CD4-positive, alpha-beta T cell treated with Interleukin-15 for 4 hours (primary cell): ENCODE results near the gene HM13.
"Not testable (repeated sequence)": the region's sequence is repeated elsewhere in the genome, so short reads cannot be mapped to it uniquely, and the experiment has no call there.

ENCODE experiments used
- DNase-seq: peaks from one replicate; pipeline ENCODE4 v3.0.0-alpha.2; 2020; ENCODE audit warnings: low spot score

The HM13 gene

GRCh38 chr20:31543966-31544598 is 29.8 kb downstream of the HM13 start:
- no peak for DNase-seq

DNA sequence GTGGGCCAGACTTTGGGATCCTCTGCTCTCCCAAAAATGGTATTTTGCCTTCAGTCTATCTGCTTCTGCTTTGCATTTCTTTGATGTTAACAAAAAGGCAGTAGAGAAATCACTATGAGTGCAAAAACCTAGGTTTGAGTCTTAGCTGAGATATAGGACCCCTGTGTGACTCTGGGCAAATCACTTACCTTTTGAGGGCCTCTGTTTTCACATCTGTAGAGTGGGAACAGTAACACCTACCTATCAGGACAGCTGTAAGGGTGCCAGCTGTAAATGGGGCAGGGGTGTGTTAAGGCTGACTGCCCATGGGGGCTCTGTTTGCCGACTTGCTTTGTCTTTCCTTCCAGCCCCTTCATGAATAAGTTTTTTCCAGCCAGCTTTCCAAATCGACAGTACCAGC is 30.4 kb downstream of the HM13 start:
- no peak for DNase-seq

DNA sequence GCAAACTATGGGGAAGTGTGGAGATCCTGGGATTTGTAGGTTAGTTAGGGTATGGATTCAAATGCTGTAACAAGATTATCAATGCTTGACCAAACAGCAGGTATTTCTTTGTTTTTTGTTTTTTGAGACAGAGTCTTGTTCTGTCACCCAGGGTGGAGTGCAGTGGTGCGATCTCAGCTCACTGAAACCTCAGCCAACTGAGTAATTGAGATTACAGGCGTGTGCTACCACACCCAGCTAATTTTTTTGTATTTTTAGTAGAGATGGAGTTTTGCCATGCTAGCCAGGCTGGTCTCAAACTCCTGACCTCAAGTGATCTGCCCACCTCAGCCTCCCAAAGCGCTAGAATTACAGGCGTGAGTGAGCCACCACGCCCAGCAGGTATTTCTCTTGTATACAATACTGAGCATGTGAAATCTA is 31.4 kb downstream of the HM13 start:
- DNase-seq = not testable (repeated sequence)

GRCh38 chr20:31547017-31547675 is 32.9 kb downstream of the HM13 start:
- DNase-seq = peak; percentile 80

- DNase-seq = no peak
These were observed 33.6 kb downstream of the HM13 start for GRCh38 chr20:31547720-31548298.

- DNase-seq = no peak
These were observed 34.7 kb downstream of the HM13 start for GRCh38 chr20:31548820-31549512.

DNA sequence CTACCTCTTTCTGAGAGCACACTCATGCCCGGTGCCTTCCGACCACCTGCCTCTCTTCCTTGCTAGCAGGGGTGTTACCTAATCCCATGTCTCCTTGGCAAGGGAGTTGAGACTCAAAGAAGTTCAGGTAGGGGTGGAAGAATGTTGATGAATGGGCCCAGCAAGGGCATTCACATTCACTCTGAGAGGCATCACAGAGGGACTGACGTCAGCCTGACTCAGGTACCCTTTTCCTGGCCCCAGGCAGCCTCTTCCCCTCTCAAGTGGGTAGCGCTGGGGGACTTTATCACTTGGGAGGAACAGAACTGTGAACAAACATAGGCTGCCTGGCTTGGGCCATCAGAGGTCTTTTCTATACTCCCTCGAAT is 35.3 kb downstream of the HM13 start:
- no peak for DNase-seq

GRCh38 chr20:31550099-31550498 is 35.9 kb downstream of the HM13 start:
- DNase-seq = no peak

- no peak for DNase-seq
These were observed 37.2 kb downstream of the HM13 start for GRCh38 chr20:31551163-31552081.

GRCh38 chr20:31555203-31555775 is 41.0 kb downstream of the HM13 start:
- DNase-seq = no peak

DNA sequence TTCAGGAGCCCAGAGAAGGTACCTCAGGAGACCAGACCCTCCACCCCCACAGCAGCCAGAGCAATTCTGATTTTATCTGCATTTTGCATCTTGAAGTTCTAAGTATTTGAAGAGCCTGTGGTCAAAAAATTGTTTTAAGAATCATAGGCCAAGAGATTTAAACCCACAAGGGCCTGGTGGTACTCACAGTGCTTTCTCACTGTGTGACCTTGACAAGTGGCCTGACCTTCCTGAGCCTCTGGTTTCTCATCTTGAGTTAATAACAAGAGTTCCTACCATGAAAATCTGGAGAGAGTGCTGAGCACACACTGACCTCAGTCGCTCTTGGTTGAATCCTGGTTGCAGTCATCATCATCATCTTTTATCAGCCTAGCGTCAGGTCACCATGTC is 45.5 kb downstream of the HM13 start:
- no peak for DNase-seq

- peak; percentile 74 for DNase-seq
These were observed 46.0 kb downstream of the HM13 start for GRCh38 chr20:31560094-31560745.

DNA sequence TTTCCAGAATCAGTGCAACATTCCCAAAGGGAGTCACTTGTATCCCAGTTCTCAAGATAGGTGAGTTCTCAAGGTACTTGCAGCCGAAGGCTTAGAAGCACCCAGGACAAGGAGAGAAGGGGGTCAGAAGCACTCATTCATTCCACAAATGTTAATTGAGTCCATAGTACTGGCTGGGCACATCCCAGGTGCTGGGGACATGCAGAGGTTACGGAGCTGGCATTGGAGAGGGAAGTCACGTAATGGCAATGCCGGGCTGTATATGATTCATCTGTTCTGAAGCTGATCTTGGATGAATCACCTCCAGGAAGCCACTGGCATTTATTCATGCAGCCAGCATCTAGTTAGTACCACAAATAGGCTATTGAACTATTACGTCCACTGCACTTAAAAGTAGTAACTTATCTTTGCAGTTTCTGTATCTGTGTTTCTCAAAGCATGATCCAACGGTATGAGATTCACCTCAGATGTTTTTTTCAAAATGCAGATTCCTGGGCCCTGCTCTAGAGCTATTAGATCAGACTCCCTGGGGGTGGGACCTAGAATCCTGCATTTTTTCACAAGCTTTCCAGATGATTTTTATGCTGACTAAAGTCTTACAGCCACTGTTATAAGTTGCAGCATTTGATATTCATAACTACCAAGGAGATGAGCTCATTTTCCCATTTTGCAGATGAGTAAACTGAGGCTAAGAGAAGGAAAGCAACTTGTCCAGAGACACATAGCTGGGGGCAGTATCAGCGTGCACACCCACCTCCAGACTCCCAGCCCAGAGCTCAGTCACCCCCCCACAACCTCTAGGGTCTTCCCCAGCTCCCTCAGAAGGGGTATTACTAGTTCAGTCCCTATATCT is 46.7 kb downstream of the HM13 start:
- no peak for DNase-seq

DNA sequence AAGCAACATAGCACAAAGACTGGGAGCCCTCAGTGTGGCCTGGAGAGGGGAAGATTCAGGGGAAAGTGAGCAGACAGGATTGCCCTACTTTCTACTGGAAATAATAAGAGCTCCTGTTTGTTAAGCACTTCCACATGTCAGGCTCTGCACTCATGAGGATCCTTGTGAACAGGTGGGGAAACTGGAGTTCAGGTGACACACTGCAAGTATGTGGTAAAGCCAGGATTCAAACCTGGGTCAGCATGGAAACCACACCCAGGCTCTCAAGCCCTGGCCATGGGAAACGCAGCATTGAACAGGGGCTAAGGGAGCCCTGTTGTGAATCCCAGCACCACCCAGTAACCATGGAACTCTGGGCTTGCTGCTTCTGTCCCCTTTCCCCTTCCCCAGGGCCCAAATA is 48.0 kb downstream of the HM13 start:
- DNase-seq = no peak

- DNase-seq = no peak
These were observed 50.0 kb downstream of the HM13 start for GRCh38 chr20:31564284-31564683.

DNA sequence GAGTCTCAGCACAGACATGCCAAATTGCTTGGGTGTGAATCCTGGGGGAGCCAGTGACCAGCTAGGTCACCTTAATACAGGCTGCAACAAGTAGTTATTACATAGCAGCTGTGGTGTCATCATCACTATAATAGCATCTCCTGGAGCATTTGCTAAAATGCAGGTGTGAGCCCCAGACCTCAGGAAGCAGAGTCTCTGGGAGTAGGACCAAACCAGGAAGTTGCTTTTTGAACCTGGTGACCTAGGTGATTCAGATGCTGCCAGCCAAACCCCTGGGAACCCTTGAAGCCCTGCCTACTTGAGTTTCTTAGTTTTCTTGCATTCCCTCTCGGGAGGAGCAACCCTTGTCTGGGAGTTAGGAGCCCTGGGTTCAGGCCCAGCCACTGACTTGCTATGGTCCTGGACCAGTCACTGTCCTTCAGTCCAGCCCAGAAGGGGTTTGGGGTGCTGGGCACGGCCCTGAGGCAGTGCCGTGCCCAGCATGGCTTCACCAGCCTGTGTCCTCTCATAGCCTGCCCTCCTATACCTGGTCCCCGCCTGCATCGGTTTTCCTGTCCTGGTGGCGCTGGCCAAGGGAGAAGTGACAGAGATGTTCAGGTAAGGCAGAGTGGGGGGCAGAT is 51.6 kb downstream of the HM13 start:
- no peak for DNase-seq

GRCh38 chr20:31566319-31566657 is 52.0 kb downstream of the HM13 start:
- DNase-seq = no peak

DNA sequence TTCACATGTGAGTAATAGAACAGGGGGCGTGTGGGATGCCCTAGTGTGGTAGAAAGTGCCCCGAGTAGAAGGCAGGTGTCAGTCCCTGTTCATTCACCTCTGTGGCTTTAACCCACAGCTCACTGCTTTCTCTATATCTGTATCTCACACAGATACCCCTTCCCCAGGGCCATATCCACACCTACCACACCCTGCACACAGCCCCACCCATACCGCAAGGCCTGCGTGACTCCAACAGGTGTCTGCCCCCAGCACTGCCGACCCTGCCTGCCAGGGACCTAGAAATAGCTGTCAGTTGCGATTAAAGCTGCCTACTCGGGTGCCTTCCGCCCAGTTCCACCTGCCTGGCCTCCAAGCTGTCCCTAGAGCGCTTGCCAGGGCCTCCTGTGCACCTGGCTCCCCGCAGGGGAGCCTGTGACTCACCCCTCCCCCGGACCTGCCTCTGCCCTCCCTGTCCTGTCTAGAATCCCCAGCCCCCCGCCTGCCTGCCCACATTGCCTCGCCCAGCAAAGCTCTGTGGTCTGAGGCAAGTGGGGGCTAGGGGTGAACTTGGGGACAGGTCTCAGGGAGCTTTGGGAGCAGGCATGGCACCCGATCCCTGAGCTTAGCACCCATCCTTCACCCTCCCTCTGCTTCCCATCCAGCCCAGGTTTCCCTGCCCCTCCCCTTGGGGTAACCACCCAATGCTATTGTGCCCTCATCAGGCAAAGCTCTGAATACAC is 52.6 kb downstream of the HM13 start:
- no peak for DNase-seq

DNA sequence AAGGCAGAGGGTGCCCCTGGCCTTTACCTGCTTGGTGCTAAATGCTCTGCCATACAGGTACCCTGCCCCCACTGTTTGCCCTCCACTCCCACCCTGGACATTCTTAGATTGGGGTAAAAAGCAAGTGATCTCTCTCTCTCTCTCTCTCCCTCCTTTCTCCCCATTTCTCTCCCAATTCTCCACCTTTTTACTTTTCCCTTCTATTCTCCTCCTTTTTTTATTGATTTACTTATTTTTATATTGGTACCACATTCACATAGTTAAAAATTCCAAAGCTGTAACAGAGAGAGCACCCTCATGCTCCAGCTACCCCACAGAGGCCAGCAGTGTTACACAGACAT is 53.1 kb downstream of the HM13 start:
- DNase-seq = no peak
